GM10266 (cell line): ENCODE data around the gene ZNF521.

Experiments
- DNase-seq: peaks from one replicate; pipeline ENCODE4 v3.0.0; 2012; ENCODE audit errors: extremely low spot score
- TF ChIP-seq, protein P1 (sequence below): IDR thresholded peaks from 2 replicates; pipeline ENCODE4 v1.5.1; 2012; ENCODE audit warnings: mild to moderate bottlenecking, low read depth; ENCODE audit not compliant: control insufficient read depth, insufficient read depth; ENCODE audit errors: missing control alignments

The ZNF521 gene

DNA sequence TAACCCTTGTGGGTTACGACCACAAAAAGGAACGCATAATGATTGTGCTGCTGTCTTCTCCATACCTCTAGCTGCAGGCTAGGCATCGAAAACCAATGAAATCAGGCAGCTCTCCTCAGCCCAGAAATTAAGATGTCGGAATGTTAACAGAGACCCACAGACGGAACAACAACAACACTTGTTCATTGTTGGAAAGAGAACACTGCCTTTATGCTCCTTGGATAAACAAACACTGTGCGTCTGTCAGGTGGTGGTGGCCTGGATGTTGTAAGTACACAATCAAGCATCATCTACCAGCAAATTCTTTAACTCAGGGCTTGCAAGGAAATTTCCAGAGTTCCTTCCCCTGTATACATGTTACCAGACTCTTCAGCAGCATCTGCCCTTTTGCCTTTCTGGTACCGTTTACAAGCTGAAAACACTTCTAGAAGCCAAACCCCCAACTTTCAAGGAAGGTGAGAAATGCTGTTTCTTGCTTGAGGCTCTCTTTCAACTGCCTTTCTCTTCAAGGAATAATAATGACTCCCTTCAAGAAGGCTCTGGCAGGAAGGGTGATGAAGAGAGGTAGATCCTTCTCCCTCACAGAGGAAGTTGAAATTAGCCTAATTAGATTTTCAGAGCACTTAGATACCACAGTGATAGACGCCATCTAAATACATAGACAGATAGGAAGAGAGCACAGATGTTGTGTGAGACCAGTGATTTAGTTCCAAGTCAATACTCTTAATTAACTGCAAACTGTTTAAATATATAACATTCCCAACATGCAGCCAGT lies 332.7 kb downstream of the ZNF521 start:
- TF ChIP-seq, protein P1, sequence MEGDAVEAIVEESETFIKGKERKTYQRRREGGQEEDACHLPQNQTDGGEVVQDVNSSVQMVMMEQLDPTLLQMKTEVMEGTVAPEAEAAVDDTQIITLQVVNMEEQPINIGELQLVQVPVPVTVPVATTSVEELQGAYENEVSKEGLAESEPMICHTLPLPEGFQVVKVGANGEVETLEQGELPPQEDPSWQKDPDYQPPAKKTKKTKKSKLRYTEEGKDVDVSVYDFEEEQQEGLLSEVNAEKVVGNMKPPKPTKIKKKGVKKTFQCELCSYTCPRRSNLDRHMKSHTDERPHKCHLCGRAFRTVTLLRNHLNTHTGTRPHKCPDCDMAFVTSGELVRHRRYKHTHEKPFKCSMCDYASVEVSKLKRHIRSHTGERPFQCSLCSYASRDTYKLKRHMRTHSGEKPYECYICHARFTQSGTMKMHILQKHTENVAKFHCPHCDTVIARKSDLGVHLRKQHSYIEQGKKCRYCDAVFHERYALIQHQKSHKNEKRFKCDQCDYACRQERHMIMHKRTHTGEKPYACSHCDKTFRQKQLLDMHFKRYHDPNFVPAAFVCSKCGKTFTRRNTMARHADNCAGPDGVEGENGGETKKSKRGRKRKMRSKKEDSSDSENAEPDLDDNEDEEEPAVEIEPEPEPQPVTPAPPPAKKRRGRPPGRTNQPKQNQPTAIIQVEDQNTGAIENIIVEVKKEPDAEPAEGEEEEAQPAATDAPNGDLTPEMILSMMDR = no peak
- DNase-seq = no peak

DNA sequence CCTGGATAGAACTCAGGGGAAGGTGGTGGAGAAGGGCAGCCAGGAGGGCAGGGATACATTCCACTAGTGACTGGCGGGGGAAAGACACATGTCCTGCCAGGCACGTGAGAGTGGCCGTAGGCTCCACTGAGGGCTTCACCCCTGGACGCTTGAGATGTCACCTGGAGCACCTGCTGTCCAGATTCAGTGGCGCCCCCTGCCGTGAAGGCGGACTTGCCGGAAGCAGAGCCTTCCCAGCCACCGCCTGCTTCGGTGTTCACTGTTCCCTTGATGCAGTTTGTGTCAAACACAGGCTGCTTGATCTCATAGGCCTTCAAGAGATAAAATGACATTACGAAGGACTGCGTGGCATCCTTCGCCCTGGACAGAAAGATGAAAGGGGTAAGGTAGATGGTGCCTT lies 335.3 kb downstream of the ZNF521 start:
- TF ChIP-seq, protein P1 = no peak
- DNase-seq = no peak

DNA sequence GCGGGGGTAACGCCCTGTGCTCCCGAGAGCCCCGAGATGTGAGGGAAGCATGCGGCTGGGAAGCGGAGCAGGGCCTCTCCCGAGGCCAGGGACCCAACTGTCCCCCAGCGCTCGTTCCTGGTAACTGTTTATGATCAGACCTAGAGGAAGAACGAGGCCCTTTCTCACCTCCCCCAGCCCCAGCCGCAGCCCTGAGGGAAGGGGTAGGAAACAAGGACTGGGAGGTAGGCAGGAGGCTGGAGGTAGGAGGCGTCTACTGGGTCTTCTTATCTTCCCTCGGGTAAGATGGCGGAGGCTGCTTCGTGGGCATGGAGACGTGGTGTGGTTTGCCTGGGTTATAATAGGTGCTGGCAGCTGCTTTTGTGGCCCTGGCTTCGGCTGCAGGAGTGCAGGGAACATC lies 335.8 kb downstream of the ZNF521 start:
- DNase-seq = no peak
- TF ChIP-seq, protein P1 = no peak
